Right ventricle myocardium inferior (tissue), 1 donor: ENCODE measurements around the gene PLA2G2C. TPM values are rescaled to one million over a fixed set of nuclear protein-coding genes. Genes with fewer than 3 reads are reported as not detected.

Experiments used
- ATAC-seq: fragments of 200-7000 bp; cut with Tn5 transposase; one replicate; pipeline ENCODE4 v1.9.1; 2020; ENCODE audit warnings: mild to moderate bottlenecking, moderate library complexity
- DNase-seq: peaks from one replicate; pipeline ENCODE4 v3.0.0; 2021; ENCODE audit errors: missing footprints
- intact Hi-C: fragments of 100-400 bp; cut with DNase I; formaldehyde crosslinking; loops from one replicate; pipeline ENCODE4 v1.11.0; 2022
- total RNA-seq: library from RNA; stranded (reverse); fragmentation: NEBNext Ultra II Directional; extraction: Animal tissue kit (Norgen Biotek cat#: 25700); gene quantifications from one replicate; pipeline ENCODE4 v1.2.1, GENCODE V29; 2021
- donor health status: DM: no; HTN: yes; CAD: no; lungs with severe emphysema.

PLA2G2C gene
- total RNA-seq, 1 donor from 2014 or later: not detected

DNA sequence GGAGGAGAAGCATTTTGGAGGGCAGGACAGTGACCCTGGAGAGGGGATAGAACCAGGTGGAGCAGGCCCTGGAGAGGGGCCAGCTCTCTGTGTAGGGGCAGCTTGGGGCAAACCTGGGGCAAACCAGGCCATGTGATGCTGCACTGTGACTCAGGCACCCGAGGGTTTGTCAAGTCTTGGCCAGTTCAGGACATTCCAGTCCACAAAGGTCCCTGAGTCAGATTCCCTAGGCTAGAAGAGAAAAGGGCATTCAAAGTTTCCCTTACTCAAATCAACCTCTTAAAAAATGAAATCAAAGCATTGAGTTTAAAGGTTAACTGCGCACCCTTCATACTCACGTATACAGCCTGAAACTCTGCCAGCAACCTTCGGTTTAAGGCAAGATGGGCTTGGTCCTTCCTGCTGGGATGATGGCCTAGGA lies 25.2 kb upstream of the PLA2G2C start:
- no peak for ATAC-seq
- intact Hi-C loops: loop anchor here (5.0 kb wide), 2 partner anchors 146 to 221 kb away; no protein-coding TSS in a partner anchor
- DNase-seq: no peak

DNA sequence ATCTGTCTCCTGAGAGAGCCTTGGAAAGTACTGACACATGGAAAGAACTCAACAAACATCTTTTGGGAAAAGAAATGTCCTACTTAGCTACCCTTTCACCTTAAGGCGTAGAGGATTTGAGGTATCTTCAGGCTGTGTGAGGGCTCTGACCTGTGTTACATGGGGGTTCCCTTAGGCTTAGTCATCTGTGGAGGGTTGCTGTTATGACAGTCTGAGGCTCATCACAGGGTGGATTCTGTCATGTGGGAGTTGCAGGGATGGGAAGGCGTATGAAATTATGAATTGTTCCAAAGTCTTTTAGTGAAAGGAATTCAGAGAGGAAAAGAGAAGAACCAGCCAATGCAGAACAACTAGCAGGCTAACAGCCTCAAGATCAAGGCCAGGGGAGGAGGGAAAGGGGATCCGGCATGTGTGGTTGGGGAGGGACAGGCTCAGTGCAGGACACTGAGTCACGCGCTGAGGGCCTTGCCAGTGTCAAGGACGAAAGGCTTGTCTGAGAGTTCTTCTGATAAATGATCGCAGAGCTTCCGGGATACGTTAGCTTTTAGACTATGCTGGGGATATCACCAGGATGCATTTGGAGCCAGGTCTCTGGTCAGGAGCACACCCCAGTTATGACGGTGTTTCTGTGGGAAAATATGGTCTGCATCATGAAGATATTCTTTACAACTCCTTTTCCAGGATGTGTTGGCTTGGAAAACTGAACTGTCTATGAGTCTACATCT lies 24.6 kb upstream of the PLA2G2C start:
- ATAC-seq: no peak

GRCh38 chr1:20209471-20209870 lies 23.2 kb upstream of the PLA2G2C start:
- intact Hi-C loops: no loop called here

More for the DNA sequence above, 24.6 kb upstream of the PLA2G2C start:
- intact Hi-C loops: loop anchor here (5.0 kb wide), 2 partner anchors 146 to 221 kb away; no protein-coding TSS in a partner anchor
- no peak for DNase-seq

GRCh38 chr1:20207546-20207945 lies 21.2 kb upstream of the PLA2G2C start:
- ATAC-seq (no peak), DNase-seq (no peak)
- intact Hi-C loops: no loop called here

More at GRCh38 chr1:20209471-20209870, 23.2 kb upstream of the PLA2G2C start:
- no peak for ATAC-seq
- DNase-seq: no peak

DNA sequence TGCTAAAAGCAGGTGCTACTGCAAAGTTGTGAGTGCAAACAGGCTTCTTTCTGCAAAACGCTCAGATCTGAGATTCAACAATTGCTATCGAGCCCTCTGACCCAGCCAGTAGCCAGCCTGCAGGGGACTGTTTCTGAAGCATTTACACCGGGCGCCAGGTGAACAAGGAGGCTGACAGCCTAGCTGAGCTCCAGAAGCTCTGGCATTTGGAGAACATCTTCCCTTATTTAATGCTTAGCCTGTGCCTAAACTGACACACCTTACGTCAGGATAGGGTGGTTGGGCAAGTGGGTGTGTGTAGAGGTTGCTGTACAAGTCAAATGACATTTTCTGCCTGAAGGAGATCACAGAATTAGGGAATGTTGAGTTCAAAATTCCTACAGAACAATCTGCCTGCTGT lies 15.8 kb upstream of the PLA2G2C start:
- DNase-seq: no peak
- intact Hi-C loops: no loop called here

DNA sequence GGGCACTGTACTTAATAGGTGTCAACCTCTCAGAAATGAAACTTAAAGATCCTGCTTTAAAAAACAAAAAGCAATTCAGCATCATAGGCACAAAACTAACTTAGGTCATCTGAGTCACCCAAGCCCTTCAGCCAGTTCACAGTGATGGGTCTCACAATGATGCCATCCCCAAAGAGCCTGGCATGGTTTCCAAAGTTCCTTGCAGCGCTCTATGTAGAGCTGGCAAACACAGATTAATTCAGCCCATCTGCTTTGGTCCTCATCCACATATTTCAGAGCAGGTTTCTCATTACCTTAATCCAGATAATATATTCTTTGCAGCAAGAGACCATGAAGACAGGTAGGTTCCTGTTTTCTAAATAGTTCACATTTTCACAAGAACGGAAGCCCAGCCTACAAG lies 14.6 kb upstream of the PLA2G2C start:
- intact Hi-C loops: no loop called here
- DNase-seq (no peak), ATAC-seq (no peak)

More for the DNA sequence above, 15.8 kb upstream of the PLA2G2C start:
- ATAC-seq: no peak

DNA sequence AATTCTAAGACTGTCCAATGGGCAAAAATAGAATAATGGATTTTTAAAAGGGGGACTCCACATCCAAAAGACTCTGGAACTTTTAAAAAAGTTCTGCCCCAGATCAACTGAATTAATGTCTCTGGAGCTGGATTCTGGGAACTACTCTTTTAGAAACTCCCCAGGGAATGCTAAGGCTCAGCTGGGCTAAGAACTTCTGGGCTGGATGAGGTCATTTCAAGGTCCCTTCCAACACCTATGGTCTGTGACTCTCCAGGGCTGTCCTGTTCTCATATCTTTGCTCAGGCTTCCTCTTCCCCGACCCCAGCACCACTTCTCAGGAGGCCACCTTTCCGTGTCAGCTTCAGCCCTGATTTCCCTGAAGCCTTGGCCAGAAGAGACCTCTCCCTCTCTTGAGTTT lies 13.5 kb upstream of the PLA2G2C start:
- intact Hi-C loops: loop anchor here (5.0 kb wide), 1 partner anchor 98 kb away; no protein-coding TSS in a partner anchor
- no peak for ATAC-seq

DNA sequence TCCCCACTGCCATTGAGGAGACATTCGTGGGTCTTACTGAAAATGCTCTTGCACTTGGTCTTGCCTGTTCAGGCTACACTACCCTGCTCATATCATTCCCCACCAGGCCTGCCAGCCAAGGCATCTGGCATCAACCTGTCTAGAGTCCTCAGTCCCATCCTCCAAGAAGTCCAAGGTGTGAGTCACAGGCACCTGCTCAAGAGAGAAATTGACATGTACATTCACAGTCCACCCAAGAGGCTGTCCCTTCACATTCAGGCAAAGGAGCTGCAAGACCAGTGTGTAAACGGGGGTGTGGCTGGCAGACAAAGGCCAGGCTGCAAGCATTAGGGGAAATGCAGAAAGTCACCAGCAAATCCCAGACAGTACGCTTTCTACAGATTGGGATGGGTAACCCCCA lies 13.1 kb upstream of the PLA2G2C start:
- DNase-seq (no peak), ATAC-seq (no peak)
- intact Hi-C loops: loop anchor here (5.0 kb wide), 1 partner anchor 97 kb away; no protein-coding TSS in a partner anchor

More for the DNA sequence above, 13.5 kb upstream of the PLA2G2C start:
- no peak for DNase-seq

DNA sequence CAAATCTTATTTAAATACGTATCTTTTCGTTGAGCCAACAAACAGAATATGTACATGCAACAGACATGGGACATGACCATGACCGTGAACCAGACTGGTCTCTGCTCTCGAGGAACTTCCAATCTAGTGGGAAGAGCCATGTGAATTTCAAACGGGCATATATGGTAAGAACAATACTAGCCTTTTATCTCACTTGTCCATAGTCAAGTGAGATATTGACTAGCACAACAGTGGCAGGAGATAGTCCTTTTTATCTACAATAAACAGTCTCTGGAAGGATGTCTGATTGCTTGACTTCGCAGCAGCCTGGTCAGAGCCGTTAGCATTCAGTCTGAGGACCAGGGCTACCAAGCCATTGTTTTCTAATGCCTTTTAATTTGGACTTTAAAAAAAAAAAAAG lies 12.6 kb upstream of the PLA2G2C start:
- DNase-seq: no peak
- no peak for ATAC-seq
- intact Hi-C loops: loop anchor here (5.0 kb wide), 1 partner anchor 97 kb away; no protein-coding TSS in a partner anchor

DNA sequence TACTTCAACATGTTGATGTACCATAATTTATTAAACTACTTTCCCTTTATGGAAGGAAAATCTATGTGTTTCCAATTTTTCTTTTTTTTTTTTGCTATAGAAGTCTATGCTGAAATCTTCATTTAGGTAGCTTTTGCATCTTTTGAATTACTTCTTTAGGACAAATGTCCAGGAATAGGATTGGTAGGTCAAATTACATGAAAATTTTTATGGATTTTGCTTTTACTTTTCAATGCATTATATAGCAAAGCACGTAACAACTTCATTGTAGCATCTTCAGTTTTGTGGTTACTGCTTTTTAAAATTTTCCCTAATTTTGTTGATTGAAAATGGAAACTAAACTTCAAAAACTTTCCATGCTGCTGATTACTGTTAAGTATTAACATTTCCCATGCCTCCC lies 12.0 kb upstream of the PLA2G2C start:
- ATAC-seq (no peak), DNase-seq (no peak)
- intact Hi-C loops: loop anchor here (5.0 kb wide), 1 partner anchor 96 kb away; no protein-coding TSS in a partner anchor

- ATAC-seq: no peak
- intact Hi-C loops: loop anchor here (5.0 kb wide), 1 partner anchor 95 kb away; no protein-coding TSS in a partner anchor
- DNase-seq: no peak
Measured at GRCh38 chr1:20197329-20197791, 11.0 kb upstream of the PLA2G2C start.

GRCh38 chr1:20195462-20195780 lies 9.1 kb upstream of the PLA2G2C start:
- intact Hi-C loops: loop anchor here (2.0 to 5.0 kb wide), 3 partner anchors 31 to 279 kb away; no protein-coding TSS in a partner anchor
- no peak for DNase-seq

GRCh38 chr1:20194757-20195461 lies 8.6 kb upstream of the PLA2G2C start:
- DNase-seq (peak; percentile 80), ATAC-seq (peak; percentile 83)
- intact Hi-C loops: loop anchor here (2.0 to 5.0 kb wide), 3 partner anchors 30 to 278 kb away; no protein-coding TSS in a partner anchor

More at GRCh38 chr1:20195462-20195780, 9.1 kb upstream of the PLA2G2C start:
- peak; percentile 4 for ATAC-seq

GRCh38 chr1:20194224-20194623 lies 7.9 kb upstream of the PLA2G2C start:
- intact Hi-C loops: loop anchor here (2.0 kb wide), 2 partner anchors 29 to 277 kb away; no protein-coding TSS in a partner anchor
- no peak for DNase-seq

GRCh38 chr1:20192871-20193411 lies 6.6 kb upstream of the PLA2G2C start:
- ATAC-seq (no peak), DNase-seq (no peak)
- intact Hi-C loops: no loop called here

More at GRCh38 chr1:20194224-20194623, 7.9 kb upstream of the PLA2G2C start:
- ATAC-seq: no peak

GRCh38 chr1:20192364-20192763 lies 6.0 kb upstream of the PLA2G2C start:
- DNase-seq: no peak
- no peak for ATAC-seq
- intact Hi-C loops: no loop called here

DNA sequence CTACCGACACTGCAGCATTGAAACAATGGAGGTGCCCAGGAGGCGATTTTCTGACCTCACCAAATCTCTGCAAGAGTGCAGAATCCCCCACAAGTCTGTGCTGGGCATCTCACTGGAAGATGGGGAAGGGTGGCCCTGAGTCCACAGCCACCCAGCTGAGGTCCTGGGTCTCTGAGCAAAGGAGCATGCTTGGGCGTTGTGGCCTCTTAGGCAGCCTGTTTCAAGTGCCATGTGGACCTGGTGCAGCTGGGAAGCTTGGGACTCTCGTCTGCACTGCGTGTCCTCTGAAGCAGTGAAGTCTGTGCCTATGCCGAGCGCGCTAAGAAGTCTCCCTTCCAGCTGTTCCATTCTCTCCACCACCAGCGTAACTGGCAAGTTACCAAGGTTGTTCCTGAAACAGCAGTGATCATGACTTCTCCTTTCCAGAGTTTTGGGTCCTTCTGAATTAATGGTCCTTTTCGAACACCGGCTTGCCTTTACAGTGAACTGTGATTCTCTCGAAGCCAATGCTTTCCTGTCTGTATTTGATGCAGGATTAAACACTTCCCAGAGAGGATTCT lies 5.0 kb upstream of the PLA2G2C start:
- intact Hi-C loops: no loop called here
- ATAC-seq (no peak), DNase-seq (no peak)

- no peak for ATAC-seq
- intact Hi-C loops: no loop called here
- DNase-seq: no peak
Measured at GRCh38 chr1:20190256-20191160, 4.2 kb upstream of the PLA2G2C start.
